Activated T-cell treated with anti-CD3 and anti-CD28 coated beads, Interleukin-2, amount 50 U/mL, for 1 hour (primary cell): Measurements from ENCODE around the gene HNRNPH1.

ENCODE experiments used
- DNase-seq: peaks from one replicate; pipeline ENCODE4 v3.0.0-alpha.2; 2020

Gene HNRNPH1

GRCh38 chr5:179621551-179622214, 1.8 kb downstream of the HNRNPH1 start:
- no peak for DNase-seq

GRCh38 chr5:179620703-179621350, 2.6 kb downstream of the HNRNPH1 start:
- no peak for DNase-seq

GRCh38 chr5:179620293-179620692, 3.2 kb downstream of the HNRNPH1 start:
- no peak for DNase-seq

- no peak for DNase-seq
Observed at GRCh38 chr5:179619776-179620175, 3.7 kb downstream of the HNRNPH1 start.

- no peak for DNase-seq
Observed at GRCh38 chr5:179618923-179619554, 4.4 kb downstream of the HNRNPH1 start.

- no peak for DNase-seq
Observed at GRCh38 chr5:179617930-179618329, 5.5 kb downstream of the HNRNPH1 start.

GRCh38 chr5:179616002-179616594, 7.4 kb downstream of the HNRNPH1 start:
- DNase-seq: no peak

- no peak for DNase-seq
Observed at GRCh38 chr5:179615203-179615602, 8.3 kb downstream of the HNRNPH1 start.

- no peak for DNase-seq
Observed at GRCh38 chr5:179614745-179615144, 8.7 kb downstream of the HNRNPH1 start.

GRCh38 chr5:179613460-179614071, 9.9 kb downstream of the HNRNPH1 start:
- no peak for DNase-seq

GRCh38 chr5:179612577-179613459, 10.7 kb downstream of the HNRNPH1 start:
- no peak for DNase-seq

GRCh38 chr5:179610903-179611265, 12.6 kb downstream of the HNRNPH1 start:
- no peak for DNase-seq

- no peak for DNase-seq
Observed at GRCh38 chr5:179610109-179610902, 13.2 kb downstream of the HNRNPH1 start.

GRCh38 chr5:179609834-179610108, 13.7 kb downstream of the HNRNPH1 start:
- no peak for DNase-seq

- peak; percentile 45 for DNase-seq
Observed at GRCh38 chr5:179608131-179608581, 15.3 kb downstream of the HNRNPH1 start.

- DNase-seq: no peak
Observed at GRCh38 chr5:179607160-179607931, 16.1 kb downstream of the HNRNPH1 start.

- no peak for DNase-seq
Observed at GRCh38 chr5:179606910-179607159, 16.6 kb downstream of the HNRNPH1 start.

GRCh38 chr5:179606071-179606909, 17.2 kb downstream of the HNRNPH1 start:
- no peak for DNase-seq

GRCh38 chr5:179605026-179605833, 18.2 kb downstream of the HNRNPH1 start:
- no peak for DNase-seq
